GM18508 (cell line): Measurements from ENCODE around the gene DENND4B.

Experiments used
- ATAC-seq: cut with Tn5 transposase; IDR thresholded peaks from one replicate; pipeline ENCODE4 v1.9.1; 2021; ENCODE audit warnings: moderate number of reproducible peaks; ENCODE audit not compliant: insufficient read depth, unreplicated experiment

Gene DENND4B

DNA sequence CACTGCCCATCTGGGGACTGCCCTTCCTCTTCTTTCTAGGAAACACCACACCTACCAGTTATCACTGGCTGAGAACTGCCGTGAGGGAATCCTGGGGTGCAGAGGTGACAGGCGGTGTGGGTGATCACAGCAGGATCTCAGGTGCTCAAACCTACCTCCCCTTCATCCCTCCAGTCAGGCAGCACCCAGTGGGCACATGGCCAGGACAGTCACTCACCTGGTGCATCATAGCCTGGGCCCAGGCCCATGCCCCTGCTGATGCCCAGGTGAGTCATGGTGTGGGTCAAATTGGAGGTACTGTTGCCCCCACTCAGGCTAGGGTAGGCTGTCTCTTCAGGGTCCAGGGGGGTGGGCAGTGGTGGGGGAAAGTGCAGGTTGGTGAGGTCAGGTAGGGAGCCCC lies 5.3 kb upstream of the DENND4B start:
- no peak for ATAC-seq

DNA sequence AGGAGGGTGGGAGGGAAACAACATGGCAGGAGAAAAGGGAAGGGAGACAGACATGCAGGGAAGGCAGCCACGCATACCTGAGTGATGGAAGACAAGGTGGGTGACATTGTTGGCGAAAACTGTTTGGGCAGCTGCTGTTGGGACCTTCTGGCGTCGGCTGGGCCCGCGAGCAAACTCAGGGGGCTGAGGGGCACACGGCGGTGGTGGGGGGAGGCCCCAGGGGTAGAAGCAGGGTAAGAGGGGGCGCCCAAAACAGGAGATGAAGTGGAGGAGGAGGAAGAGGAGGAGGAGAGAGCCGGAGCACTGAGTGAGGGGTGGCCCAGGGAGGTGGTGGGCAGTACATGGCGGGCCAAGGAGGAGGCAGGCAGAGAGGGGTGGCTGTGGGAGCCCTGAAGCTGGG lies 4.7 kb upstream of the DENND4B start:
- ATAC-seq: no peak

DNA sequence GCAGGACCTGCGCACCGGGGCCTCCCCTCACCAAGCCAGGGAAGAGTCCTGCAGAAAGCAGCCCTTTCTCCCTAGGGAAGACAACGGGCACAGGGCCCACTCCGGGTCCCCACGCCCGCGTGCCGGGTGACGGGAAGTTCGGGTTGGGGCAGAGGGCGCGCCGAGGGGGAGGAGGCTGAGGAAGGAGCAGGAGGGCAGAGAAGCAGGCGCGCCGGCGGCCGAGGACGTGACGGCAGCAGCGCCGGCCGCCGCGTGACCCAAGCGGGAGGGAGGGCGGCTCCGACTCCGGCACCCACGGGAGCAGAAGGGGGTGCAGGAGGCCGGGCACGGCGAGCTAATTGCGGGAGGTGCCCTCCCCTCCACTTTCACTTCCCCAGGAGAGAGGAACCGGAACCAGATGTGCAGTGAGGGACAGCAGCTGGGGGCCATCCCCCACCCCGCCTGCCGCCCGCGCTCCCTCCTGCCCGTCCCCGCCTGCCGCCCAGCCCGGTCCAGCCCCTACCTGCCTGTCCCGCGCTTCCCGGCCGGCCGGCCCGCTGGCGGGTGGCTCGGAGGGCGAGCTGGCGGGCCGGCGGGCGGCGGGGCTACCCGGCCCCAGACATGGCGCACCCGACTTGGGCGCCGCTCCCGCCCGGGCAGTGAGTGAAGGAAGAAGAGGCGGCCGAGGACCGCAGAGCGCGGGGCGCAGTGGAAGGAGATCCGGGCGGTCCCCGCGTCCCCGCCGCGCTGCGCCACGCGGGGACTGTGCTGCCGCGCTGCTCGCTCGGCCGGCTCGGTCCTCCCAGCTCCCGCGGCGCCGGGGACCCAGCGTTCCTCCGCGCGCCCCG lies 510 bp downstream of the DENND4B start:
- ATAC-seq: peak; percentile 42

DNA sequence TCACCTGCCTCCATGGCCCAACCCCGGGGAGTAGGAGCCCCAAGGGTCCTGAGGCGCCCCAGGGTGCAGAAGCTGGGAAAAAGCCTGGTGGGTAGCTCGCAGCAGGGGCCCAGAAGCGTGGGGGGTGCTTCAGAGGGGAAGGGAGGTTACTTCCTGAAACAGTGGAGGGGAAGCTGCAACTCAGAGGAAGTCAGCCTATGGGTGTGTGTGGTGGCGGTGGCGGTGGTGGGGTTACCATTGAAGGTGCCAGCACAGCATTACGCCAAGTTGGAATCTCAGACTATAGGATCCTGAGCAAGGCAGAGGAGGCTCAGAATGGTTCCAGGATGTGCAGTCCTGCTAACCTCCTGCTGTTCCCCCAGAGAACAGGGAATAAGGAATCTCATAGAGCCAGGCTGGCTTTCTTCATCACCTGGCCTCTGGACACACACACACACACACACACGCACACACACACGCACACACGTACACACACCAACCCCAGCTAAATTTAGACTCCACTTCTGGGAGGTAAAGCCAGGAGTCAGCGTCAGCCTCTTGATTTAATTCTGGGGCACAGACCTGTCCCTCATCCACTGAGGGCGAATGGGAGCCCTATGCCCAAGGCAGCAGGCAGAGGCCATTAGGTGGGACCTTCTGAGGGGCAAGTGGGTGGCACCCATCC lies 1.3 kb downstream of the DENND4B start:
- ATAC-seq: no peak

DNA sequence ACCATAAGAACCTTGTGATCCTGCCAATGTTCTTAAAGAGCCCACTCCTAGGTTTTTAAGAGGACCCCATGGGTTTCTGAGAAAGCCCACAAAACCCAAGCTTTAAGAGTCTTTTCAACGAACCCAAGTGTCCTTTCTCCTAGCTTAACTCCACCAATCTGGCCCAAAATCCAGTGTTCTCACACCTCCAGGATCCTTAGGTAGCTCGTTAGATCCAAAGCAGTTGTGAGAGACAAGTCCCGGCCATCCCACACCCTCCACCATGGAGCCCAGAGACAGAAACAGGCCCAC lies 1.7 kb downstream of the DENND4B start:
- ATAC-seq: no peak

DNA sequence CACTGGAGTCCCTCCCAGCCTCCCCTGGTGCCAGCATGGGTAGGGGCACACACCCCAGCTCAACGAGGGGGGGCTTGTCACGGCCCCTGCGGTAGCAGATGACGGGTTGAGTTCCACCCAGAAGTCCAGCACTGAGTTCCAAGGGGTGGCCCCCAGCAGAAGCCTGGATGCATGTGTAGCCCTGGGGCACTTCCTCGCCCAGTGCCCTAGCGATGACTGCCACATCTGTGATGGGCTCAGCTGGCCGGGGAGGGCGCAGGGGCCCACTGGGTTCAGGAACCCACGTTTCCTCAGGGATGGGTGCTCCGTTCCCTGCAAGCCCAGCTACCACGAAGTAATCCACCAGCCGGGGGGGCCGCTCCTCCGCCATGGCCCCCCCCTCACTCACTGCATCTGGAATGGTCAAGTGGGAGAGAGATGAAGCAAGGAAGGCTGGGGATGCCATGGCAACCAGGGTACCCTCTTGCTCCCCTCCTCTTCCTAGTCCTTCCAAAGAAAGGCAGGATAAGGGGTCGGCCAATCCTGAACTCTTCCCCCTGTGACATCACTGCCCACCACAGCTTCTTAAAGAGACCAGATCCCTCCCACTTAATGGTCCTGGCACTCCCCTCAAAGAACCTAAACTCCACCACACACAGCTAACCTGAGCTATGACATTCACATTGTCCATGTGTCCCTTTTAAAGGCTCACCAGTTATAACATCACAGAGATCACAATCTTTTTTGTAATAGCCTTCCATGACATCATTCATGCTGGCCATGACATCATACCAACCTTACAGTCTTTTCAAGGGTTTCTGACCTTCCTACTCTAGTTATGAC lies 2.3 kb downstream of the DENND4B start:
- ATAC-seq: no peak

DNA sequence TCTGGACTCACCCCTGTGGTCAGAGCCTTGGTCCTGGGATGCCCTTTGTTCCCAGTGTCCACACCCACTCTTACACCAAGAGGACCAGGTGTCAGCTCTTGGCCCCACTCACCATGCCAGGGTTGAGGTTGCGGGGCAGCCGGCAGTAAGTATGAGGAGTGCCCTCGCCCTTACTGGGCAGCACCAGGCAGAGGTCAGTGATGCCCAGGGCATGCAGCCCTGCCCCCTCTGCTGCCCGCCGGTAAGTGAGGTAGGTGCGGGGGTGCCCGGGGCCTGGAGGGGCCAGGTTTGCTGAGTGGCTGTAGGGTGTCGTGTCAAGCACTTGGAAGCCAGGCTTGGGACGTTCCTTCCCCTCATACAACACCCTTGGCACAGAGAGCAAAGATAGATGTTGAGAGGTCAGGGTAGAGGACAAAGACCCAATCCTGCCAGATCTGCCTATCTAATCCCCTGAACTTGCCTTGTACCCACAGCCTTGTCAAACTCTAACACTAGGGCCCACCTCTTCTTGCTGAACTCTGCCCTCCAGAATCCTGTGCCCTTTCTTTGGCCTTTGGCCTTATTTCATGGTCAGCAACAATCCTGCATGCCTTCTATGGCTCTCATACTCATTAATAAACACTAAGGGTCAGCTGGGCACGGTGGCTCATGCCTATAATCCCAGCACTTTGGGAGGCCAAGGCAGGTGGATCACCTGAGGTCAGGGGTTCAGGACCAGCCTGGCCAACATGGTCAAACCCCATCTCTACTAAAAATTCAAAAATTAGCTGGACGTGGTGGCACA lies 3.6 kb downstream of the DENND4B start:
- ATAC-seq: no peak

DNA sequence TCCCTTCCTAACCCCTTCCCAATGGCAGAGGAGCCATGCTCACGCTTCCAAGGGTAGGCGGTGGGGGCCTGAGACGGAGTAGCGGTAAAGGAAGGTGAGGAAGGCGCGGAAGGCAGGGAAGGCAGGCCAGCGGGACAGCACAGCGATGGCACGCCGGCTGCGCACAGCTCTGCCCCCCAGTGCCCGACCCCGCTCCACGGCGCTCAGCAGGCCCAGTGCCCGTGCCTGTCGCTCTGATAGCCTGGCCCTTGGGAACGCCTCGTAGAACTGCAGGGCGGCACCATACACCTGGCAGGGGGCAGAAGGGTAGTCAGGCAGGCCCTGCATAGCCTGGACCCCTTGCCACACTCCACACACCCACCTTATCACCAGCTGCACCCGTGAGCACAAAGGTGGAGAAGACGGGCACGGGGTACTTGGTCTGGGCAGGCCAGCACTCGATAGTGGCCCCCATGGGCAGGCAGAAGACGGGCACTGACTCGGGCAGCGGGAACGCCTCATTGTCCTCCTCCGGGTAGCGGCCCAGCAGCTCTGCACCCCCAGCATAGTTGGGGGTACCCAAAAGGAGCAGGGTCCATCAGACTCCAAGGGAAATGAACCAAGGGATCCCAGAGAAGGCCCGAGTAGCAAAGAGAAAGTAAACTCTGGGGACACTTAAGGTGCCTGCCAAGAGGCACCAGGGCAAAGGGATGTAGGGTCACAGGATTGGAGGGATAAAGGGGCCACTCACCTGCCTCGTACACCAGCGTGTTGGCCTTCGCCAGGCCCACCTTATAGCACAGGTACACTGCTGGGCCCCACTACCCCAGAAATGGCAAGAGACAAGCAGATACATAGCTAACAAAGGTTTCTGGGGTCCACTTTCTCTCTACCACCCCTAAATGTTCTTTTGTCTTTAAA lies 4.4 kb downstream of the DENND4B start:
- no peak for ATAC-seq

DNA sequence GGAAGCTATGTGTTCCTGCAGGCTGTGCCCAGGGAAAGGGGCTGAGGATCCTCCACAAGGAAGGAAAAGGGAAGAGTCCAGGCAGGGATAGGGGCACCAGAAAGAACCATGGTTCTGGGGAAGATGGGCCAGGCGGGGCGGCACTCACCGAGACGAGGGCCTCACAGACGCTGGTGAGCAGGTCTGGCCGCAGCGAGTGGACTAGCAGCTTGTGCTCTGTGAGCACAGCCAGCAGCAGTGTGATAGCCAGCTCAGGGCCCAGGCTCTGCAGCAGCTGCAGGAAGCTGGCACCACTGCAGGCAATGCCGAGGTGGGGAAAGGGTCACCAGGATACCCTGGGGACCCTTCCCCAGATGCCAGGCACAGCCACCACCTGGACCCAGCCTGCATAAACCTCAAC lies 5.8 kb downstream of the DENND4B start:
- ATAC-seq: no peak

DNA sequence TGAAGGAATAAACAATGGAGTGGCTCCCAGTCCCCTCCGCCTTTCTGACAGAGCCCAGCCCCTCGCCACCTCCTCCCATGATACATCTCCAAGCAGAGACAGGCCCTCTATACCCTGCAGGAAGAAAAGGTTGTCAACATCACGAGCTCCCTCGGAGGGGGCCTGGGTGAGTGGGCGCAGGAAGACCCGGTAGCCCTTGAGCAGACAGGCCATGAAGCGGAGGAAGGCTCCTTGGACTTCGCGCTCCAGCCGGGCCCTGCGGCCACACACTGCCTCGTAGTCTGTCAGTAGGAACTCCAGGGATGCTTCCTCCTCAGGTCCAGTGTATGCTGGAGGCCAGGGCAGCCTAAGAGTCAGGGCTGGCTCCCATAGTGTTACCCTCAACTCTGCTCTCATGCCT lies 7.0 kb downstream of the DENND4B start:
- ATAC-seq: no peak

DNA sequence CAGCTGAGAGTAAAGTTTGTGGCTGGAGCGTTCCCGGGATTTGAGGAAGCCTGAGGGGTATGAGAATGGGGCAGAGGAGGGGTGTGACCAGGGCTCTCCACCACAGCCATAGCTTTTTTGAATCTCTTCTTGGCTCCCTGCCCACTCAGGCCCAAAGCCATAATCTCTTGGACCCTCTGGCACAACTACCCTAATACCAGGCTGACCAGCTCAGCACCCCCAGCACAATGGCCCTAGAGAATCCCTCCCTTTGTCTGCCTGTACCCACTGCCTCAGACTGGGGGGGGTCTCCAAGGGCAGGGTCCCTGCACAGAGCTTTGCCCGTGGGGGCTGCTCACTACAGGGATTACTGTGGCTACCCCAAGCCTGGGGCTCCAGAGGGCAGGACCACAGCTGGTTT lies 7.5 kb downstream of the DENND4B start:
- ATAC-seq: no peak

DNA sequence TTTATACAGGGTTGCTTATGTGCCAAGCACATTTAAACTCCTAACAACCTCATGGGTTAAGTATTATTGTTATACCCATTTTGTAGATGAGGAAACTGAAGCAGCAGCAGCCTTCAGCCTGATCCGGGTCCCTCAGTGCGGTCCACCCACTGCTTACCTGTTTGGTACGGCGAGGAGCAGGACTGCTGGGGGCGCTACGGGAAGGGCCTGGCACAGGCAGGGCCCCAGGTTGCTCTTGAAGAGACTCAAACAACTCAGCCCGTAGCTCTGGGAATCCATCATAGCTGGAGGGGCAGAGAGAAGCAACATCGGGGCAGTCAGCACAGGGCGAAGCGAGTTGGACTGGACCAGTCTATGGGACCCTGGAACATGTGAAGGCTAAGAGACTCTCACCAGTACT lies 9.2 kb downstream of the DENND4B start:
- no peak for ATAC-seq

DNA sequence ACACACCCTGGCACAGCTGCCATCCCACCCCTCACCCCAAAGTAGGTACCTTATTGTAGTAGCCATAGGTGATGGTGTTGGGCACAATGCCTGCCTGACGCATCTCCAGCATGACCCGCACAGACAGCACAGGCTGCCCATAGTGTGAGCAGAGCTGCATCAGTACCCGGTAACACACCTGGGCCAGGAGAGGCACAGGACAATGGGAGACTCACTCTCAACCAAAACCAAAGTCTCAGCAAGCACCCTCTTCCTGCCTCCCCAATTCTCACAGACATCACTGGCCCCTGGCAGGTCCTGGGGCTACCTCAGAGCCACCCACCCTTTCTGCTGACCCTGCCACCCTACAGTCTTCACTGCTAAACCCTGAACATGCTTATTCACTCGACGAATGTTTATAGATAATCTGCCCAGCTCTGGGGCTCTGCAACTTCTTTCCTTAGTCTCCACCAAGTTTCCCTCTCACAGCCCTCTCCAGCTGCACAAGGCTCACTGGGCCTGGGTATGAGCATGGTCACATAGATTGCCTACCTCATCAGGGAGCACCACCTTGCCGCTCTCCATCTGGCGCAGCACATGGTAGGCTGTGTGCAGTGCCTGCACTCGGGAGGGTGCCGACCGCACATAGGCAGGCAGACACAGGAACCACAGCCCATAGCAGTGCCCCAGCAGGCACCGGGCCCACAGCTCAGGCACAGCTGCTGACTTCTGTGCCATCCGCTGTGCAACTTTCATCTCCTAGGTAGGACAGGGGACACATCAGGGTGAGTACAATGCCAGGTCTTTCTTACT lies 10.3 kb downstream of the DENND4B start:
- no peak for ATAC-seq

DNA sequence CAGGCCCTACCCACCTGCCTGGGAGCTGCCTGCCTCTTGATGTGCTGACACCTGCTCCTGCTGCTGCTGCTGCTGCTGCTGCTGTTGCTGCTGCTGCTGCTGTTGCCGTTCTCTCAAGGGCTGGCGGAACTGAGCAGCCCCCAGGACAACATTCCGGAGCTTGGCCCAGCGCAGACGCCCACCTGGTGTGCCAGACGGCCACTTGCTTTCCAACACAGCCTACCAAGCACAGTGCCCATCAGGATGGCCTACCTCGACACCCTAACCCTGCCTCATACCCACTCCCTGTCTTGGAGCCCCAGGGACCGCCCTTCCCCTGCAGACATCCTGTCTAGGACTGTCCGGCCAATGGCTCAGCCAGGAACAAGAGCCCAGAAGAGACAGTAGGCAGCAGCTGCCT lies 11.8 kb downstream of the DENND4B start:
- ATAC-seq: no peak

DNA sequence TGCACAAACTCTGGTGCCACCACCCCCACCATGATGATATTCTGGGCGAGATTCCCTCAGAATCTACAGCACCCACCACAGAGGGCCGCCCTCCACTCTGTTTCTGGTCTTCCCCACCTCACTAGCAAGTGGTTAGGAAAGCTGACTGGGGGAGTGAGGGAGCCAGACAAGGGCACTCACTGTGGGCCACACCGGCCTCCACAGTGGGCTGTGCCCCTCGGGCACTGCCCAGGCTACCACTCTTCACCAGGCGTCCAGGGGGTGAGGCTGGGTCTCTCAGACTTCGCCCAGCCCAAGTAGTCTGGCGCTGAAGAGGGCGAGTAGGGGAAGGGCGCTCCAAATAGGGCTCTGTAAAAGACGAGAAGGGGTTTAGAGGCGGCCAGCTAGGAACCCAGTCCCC lies 12.6 kb downstream of the DENND4B start:
- no peak for ATAC-seq

DNA sequence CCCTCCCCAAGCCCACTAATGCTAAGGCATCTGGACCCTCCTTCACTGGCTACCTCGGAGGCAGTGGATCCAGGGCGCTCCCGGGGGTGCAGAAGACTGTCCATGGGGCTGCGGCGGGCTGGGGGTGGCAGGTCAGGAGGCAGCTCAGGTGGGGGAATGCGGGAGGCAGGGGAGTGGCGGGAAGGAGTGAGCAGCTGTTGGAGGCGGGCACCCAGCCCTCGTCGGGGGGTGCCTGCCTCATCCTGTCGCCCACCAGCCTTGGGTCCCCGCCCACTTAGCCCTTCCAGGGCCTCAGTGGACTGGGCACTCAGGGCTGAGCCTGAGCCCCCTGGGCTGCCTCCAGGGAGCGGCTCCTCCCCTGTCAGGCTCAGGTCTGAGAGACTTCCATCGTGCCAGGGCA lies 13.1 kb downstream of the DENND4B start:
- no peak for ATAC-seq

DNA sequence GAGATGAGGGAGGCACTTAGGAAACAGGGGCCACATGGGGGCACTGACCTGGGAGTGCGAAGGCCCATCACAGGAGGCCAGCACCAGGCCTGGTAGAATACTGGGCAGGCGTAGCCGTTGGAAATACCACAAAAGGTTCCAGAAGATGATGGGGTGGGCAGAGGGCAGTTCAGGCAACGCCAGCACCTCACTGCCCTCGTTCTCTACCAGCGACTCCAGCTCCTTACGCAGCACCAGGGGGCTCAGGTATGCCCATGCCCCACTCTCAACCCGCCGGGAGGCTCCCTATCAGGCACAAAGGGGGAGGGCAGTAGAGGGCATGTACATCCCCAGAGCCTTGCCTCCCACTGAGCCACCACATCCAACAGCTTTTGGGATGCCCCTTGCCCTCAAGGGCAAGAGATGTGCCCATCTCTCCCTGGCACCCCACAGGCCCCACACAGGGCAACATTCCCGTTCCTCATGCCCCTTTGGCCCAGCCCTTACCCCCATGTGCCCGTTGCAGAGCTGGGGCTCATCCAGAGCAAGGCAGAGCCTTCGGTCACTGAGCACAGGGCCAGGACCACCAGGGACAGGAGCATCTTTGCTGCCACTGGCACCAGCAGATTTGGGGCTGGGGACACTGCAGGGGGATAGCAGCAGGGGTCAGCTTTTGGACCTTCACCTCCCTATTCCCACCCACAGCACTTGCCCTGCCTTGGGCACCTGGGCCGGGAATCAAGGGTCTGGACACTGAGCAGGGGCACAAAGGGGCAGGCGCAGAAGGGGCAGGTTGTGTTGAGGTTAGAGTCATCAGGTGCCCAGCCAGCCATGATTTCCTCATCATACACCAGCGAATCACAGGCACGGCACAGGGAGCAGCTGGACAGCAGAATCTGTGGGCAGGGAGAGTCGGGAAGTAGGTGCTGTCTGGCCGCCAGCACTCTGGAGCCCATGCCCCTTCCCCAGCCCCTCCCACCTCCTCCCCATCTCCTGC lies 14.1 kb downstream of the DENND4B start:
- no peak for ATAC-seq
